MM.1S (cell line): ENCODE measurements around the gene FARSB.

Experiments used
- EZH2 ChIP-seq: fragments of 300-600 bp; sonication (generic); optimal IDR thresholded peaks from 2 replicates; pipeline ENCODE3; 2017; ENCODE audit warnings: low read depth, mild to moderate bottlenecking, antibody characterized with exemption, low read length, mixed read lengths
- TF ChIP-seq, protein P1 (sequence below): fragments of 300-600 bp; sonication (generic); IDR thresholded peaks from 2 replicates; pipeline ENCODE4 v1.5.1; 2016; ENCODE audit warnings: antibody characterized with exemption, low read length, mixed read lengths

DNA sequence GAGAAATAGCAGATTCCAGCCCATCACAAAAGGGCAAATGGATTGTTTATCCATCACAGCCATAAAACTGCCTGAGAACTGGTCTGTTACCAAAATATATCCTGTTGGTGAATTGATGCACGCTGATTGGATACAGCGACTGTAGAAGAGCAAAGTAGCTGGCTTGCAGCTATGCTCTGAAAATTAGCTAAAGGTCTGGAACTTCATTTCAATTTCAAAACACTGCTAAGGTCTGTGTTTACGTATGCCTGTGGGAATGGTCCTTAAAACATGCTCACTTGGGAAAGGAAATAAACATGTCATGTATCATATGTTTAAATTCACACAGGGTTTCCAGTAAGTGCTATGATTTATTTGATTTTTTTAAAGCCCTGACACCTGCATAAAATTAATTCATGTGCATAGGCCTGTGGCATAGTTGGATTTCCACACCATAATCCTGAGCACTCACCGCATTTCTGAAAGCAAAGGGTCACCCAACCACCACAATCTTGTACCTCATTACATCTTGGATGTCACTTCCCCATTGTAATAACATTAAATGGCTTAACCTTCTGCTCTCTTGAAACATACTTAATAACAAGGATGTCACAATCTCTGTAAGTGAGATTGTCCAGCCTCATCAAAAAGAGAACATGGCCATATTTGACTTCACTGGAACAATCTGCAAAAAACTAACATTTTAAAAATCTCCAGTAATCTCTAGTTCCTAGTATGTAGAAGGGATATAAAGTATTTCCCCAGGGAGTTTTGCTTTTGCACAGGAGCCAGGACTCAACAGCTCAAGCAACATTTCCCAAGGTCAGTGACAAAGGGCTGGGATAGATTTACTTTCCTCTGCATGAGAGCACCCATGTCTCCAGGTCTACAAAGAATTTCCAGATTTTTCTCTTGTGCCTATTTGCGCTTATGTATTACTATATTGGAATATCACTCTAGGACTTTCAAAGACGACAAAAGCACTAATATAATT, 109.8 kb downstream of the FARSB start:
- TF ChIP-seq, protein P1, sequence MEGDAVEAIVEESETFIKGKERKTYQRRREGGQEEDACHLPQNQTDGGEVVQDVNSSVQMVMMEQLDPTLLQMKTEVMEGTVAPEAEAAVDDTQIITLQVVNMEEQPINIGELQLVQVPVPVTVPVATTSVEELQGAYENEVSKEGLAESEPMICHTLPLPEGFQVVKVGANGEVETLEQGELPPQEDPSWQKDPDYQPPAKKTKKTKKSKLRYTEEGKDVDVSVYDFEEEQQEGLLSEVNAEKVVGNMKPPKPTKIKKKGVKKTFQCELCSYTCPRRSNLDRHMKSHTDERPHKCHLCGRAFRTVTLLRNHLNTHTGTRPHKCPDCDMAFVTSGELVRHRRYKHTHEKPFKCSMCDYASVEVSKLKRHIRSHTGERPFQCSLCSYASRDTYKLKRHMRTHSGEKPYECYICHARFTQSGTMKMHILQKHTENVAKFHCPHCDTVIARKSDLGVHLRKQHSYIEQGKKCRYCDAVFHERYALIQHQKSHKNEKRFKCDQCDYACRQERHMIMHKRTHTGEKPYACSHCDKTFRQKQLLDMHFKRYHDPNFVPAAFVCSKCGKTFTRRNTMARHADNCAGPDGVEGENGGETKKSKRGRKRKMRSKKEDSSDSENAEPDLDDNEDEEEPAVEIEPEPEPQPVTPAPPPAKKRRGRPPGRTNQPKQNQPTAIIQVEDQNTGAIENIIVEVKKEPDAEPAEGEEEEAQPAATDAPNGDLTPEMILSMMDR, result no peak
- TF ChIP-seq EZH2, result no peak
